Psoas muscle (tissue), 8 donors: ENCODE measurements around the gene AARS1. TPM values are rescaled to one million over a fixed set of nuclear protein-coding genes. Genes with fewer than 3 reads are reported as not detected.
"Not testable (repeated sequence)": the region's sequence is repeated elsewhere in the genome, so short reads cannot be mapped to it uniquely, and the experiment has no call there.

Experiments used
- ATAC-seq, 4 donors: fragments of 200-7000 bp; cut with Tn5 transposase; one replicate each; pipeline ENCODE4 v1.9.1; 2020; ENCODE audit warnings: moderate library complexity in 3 of 4, mild to moderate bottlenecking in 2 of 4
- DNase-seq, 2 donors: peaks; one replicate each; pipeline ENCODE4 v3.0.0-alpha.2; 2020
- H3K27ac ChIP-seq: fragments of 200-600 bp; one replicate; pipeline ENCODE4 v1.8.0; 2022
- H3K27me3 ChIP-seq, 3 donors: fragments of 200-600 bp in 1 of 3; one replicate each; pipeline versions ENCODE4 v1.6.1 to v1.8.0; 2013 to 2022; ENCODE audit warnings: low read length in 2 of 3, mild to moderate bottlenecking in 2 of 3, moderate library complexity in 1 of 3; ENCODE audit not compliant: insufficient read depth in 3 of 3
- H3K36me3 ChIP-seq, 2 donors: fragments of 200-600 bp in 1 of 2; one replicate each; pipeline versions ENCODE4 v1.6.1 to v1.8.0; 2013 to 2022; ENCODE audit warnings: low read depth in 1 of 2, mild to moderate bottlenecking in 1 of 2, moderate library complexity in 1 of 2; ENCODE audit not compliant: insufficient read depth in 1 of 2
- H3K4me1 ChIP-seq: fragments of 200-600 bp; one replicate; pipeline ENCODE4 v1.8.0; 2022
- H3K4me3 ChIP-seq: fragments of 200-600 bp; one replicate; pipeline ENCODE4 v1.8.0; 2022; ENCODE audit warnings: mild to moderate bottlenecking
- H3K9me3 ChIP-seq: fragments of 200-600 bp; one replicate; pipeline ENCODE4 v1.8.0; 2022
- CTCF ChIP-seq: fragments of 200-600 bp; IDR thresholded peaks from one replicate; pipeline ENCODE4 v1.8.0; 2022; ENCODE audit warnings: antibody characterized with exemption
- WGBS, 3 donors: extraction: QIAGEN DNeasy Blood & Tissue Kit; methylation state at CpG; one replicate each; pipeline versions ENCODE4 v1.1.6 to v1.1.7; 2013; 5-methylcytosine and 5-hydroxymethylcytosine counted together
- intact Hi-C, 2 donors: fragments of 100-400 bp; cut with DNase I; formaldehyde crosslinking; loops; one replicate each; pipeline versions ENCODE4 v1.11.0 to v1.14.2; 2022
- polyA plus RNA-seq, 3 donors: library from polyadenylated mRNA; stranded (reverse); fragments of 200-250 nt; gene quantifications; one replicate each; pipeline ENCODE4 v1.2.3, GENCODE V29; 2013
- total RNA-seq, 4 donors: library from RNA; stranded (reverse); fragmentation: NEBNext Ultra II Directional in 2 of 4; extraction: Animal tissue kit (Norgen Biotek cat#: 25700) in 2 of 4; gene quantifications; one replicate each; pipeline versions ENCODE4 v1.2.1 to v1.2.4, GENCODE V29; 2021 to 2023
- donor health status: healthy with polysubstance abuse.
- donor health status: DM: no; HTN: no; CAD: no; lungs with moderate emphysema.
- donor health status: Bipolar disorder and iron deficiency.
- donor health status: healthy.
- donor health status: DM: yes; HTN: yes; CAD: no.
- donor health status: DM: no; HTN: no; CAD: no.
- donor health status: DM: no; HTN: no; CAD: no.
- donor health status: DM: yes; HTN: yes; CAD: no.

Gene AARS1
- total and polyA plus RNA-seq, 7 donors = 37.4 to 86.3 (median 63.9) TPM

DNA sequence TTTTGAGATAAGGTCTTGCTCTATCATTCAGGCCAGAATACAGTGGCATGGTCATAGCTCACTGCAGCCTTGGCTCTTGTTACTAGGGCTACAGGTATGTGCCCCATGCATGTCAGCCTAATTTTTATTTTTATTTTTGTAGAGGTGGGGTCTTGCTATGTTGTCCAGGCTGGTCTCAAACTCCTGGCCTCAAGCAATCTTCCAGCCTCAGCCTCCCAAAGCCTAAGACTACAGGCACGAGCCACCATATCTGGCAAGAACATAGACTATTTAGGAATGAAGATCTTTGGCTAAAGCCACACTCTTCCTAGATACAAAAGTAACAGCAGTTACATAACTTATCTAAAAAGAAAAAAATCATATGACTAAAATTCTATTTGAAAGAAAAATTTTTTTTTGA lies 41.8 kb upstream of the AARS1 start:
- WGBS, 3 donors = 68 to 97% (median 76%) methylated on average over 1 of the region's 1 CpG

GRCh38 chr16:70324998-70325747 lies 35.9 kb upstream of the AARS1 start:
- no peak overlapping the region for H3K27ac ChIP-seq
- H3K4me3 ChIP-seq = no peak overlapping the region
- TF ChIP-seq CTCF = no peak
- H3K36me3 ChIP-seq = peaks cover 3 to 97% of the 10 kb centered on the region in 2 donors
- 90 to 91% (median 91%) methylated on average over 7 of the region's 7 CpGs for WGBS, 3 donors
- no peaks in the 10 kb centered on the region for H3K27me3 ChIP-seq
- ATAC-seq = no peak
- intact Hi-C loops = no loop called here
- DNase-seq = no peak
- no peaks in the 10 kb centered on the region for H3K4me1 ChIP-seq
- H3K9me3 ChIP-seq = no peaks in the 10 kb centered on the region

More for the DNA sequence above, 41.8 kb upstream of the AARS1 start:
- Histone ChIP-seq H3K27me3 (no peaks in the 10 kb centered on the region), H3K9me3 (no peaks in the 10 kb centered on the region), H3K27ac (no peak overlapping the region), H3K4me1 (no peaks in the 10 kb centered on the region), H3K36me3 (peaks cover 5 to 95% of the 10 kb centered on the region in 2 donors), H3K4me3 (no peak overlapping the region)
- intact Hi-C loops = loop anchor here in 1 of 2 donors (5.0 kb wide), 1 partner anchor 321 kb away; no protein-coding TSS in a partner anchor
- ATAC-seq (no peak), DNase-seq (no peak)
- no peak for TF ChIP-seq CTCF

DNA sequence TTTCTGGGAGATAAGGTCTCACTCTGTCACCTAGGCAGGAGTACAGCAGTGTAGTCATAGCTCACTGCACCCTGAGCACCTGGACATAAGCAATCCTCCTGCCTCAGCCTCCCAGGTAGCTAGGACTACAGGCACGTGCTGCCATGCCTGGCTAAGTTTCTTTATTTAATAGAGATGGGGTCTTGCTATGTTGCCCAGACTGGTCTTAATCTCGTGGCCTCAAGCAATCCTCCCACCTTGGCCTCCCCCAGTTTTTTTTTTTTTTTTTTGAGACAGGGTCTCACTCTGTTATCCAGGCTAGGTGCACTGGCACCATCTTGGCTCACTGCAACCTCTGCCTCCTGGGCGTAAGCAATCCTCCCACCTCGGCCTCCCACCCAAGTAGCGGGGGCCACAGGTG lies 30.8 kb upstream of the AARS1 start:
- DNase-seq (no peak), ATAC-seq (no peak)
- intact Hi-C loops = no loop called here
- H3K27ac ChIP-seq = no peak overlapping the region
- TF ChIP-seq CTCF = no peak
- H3K36me3 ChIP-seq = peaks cover 3 to 93% of the 10 kb centered on the region in 2 donors
- 96 to 98% (median 97%) methylated on average over 5 of the region's 5 CpGs for WGBS, 3 donors
- H3K9me3 ChIP-seq = no peaks in the 10 kb centered on the region
- H3K4me3 ChIP-seq = no peak overlapping the region
- no peaks in the 10 kb centered on the region for H3K4me1 ChIP-seq
- no peaks in the 10 kb centered on the region for H3K27me3 ChIP-seq

DNA sequence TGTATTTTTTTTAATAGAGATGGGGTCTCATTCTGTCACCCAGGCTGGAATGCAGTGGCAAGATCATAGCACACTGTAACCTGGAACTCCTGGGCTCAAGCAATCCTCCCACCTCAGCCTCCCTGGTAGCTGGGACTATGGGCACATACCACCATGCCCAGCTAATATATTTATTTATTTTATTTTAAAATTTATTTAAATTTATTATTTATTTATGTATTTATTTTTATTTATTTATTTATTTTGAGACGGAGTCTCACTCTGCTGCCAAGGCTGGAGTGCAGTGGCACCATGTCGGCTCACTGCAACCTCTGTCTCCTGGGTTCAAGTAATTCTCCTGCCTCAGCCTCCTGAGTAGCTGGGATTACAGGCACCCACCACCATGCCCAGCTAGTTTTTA lies 18.4 kb upstream of the AARS1 start:
- H3K4me3 ChIP-seq, H3K27ac ChIP-seq, DNase-seq, H3K27me3 ChIP-seq, ATAC-seq, H3K4me1 ChIP-seq, H3K9me3 ChIP-seq, intact Hi-C loops: not testable (repeated sequence)
- peaks cover 0 to 19% of the 10 kb centered on the region in 2 donors for H3K36me3 ChIP-seq
- WGBS, 3 donors = 96 to 100% (median 97%) methylated on average over 2 of the region's 2 CpGs

DNA sequence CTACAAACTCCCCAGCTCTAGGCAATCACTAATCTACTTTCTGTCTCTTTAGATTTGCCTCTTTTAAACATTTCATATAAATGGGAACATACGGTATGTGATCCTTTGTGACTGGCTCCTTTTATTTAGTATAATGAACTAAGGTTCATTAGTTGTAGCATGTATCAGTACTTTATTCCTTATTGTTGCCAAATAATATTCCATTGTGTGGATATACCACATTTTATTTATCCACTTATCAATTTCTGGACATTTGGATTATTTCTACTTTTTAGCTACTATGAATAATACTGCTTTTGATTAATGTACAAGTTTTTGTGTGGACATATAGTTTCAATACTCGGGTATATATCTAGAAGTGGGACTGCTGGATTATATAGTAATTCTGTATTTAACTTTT lies 17.6 kb upstream of the AARS1 start:
- H3K27ac ChIP-seq = no peak overlapping the region
- ATAC-seq = no peak
- no peaks in the 10 kb centered on the region for H3K27me3 ChIP-seq
- no peak for TF ChIP-seq CTCF
- H3K9me3 ChIP-seq = peaks cover under 1% of the 10 kb centered on the region
- peaks cover 0 to 27% of the 10 kb centered on the region in 2 donors for H3K36me3 ChIP-seq
- WGBS, 3 donors = 92 to 97% (median 93%) methylated on average over 2 of the region's 2 CpGs
- intact Hi-C loops = no loop called here
- DNase-seq = no peak
- peaks cover 4% of the 10 kb centered on the region for H3K4me1 ChIP-seq
- no peak overlapping the region for H3K4me3 ChIP-seq
